Suprapubic skin (tissue), 3 donors: ENCODE data around the gene FLG.

Experiments
- POLR2A ChIP-seq, 2 donors: fragments of 450-650 bp; IDR thresholded peaks; one replicate each; pipeline ENCODE4 v1.6.1; 2017; ENCODE audit warnings: antibody characterized with exemption in 2 of 2, mild to moderate bottlenecking in 2 of 2, moderate library complexity in 2 of 2
- TF ChIP-seq, protein P1 (sequence below), 2 donors: fragments of 200-600 bp in 1 of 2; fragments of 450-650 bp in 1 of 2; sonication (generic) in 1 of 2; IDR thresholded peaks; one replicate each; pipeline ENCODE4 v1.5.1; 2016 to 2019; ENCODE audit warnings: antibody characterized with exemption in 2 of 2, mild to moderate bottlenecking in 1 of 2, moderate library complexity in 1 of 2

DNA sequence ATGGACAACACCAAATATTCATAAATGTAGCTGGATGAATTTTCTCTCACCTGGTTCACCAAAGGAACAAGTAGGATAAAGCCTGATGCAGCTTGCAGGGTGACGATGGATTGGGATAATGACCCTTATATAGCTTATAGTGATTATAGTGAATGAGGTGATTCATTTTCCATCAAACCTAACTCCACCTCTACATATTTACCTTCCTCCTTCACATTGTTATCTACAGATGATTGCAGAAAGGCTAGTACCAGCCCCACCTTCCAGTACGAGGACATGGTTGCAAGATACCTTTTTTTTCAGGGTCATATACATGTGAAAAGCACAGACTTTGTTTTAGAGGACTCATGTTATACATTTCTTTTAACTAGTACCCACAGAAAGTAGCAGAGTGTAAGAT is 34.9 kb upstream of the FLG start, which contains the start of gene FLG2:
- TF ChIP-seq, protein P1, sequence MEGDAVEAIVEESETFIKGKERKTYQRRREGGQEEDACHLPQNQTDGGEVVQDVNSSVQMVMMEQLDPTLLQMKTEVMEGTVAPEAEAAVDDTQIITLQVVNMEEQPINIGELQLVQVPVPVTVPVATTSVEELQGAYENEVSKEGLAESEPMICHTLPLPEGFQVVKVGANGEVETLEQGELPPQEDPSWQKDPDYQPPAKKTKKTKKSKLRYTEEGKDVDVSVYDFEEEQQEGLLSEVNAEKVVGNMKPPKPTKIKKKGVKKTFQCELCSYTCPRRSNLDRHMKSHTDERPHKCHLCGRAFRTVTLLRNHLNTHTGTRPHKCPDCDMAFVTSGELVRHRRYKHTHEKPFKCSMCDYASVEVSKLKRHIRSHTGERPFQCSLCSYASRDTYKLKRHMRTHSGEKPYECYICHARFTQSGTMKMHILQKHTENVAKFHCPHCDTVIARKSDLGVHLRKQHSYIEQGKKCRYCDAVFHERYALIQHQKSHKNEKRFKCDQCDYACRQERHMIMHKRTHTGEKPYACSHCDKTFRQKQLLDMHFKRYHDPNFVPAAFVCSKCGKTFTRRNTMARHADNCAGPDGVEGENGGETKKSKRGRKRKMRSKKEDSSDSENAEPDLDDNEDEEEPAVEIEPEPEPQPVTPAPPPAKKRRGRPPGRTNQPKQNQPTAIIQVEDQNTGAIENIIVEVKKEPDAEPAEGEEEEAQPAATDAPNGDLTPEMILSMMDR (IDR thresholded peaks at IDR 0.05) = no peak
- TF ChIP-seq POLR2A (IDR thresholded peaks at IDR 0.05) = no peak
